ENCODE results near the gene VAV3. TPM values are rescaled to one million over a fixed set of nuclear protein-coding genes. Genes with fewer than 3 reads are reported as not detected.

Gene VAV3
- total RNA-seq, 3 donors from 2014 or later = 5.4 to 8.8 (median 5.8) TPM

DNA sequence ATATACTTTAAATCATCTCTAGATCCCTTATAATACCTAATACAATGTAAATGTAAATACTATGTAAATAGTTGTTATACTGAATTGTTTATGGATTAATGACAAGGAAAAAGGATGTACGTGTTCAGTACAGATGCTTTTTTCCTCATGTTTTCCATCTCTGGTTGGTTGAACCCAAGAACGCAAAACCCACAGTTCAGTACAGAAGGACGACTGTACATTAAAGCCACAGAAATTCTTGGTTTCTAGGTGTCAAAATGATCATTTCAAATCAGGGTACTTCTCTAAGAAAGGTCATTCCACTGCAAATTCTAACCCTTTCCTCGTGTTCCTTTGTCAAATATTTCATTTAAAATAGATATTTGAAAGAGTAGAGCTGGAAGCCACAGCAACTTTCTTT is 158.1 kb downstream of the VAV3 start:
- no peaks in the 10 kb centered on the region for H3K27me3 Mint-ChIP-seq (ENCODE audit: low read depth)
- H3K4me1 Mint-ChIP-seq (ENCODE audit: low read depth) = peaks cover 52% of the 10 kb centered on the region
- no peaks in the 10 kb centered on the region for H3K36me3 Mint-ChIP-seq (ENCODE audit: insufficient read depth)
- ATAC-seq (no peak), DNase-seq (no peak)
- no peak overlapping the region for H3K4me3 Mint-ChIP-seq
- H3K9me3 Mint-ChIP-seq = no peaks in the 10 kb centered on the region

DNA sequence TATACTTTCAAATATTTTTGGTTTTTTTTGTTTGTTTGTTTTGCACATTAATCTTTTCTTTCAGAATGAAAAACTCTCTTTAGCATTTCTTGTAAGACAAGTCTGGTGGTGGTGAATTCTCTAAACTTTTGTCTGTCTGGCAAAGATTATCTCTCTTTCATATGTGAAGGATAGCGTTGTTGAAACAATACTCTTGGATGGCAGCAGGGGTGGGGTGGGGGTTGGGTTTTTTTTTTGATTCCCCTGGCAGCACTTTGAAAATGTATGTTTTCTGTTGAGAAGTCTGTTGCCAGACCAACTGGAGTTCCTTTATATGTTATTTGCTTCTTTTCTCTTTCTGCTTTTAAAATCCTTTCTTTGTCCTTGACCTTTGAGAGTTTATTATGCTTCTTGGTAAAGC is 160.2 kb downstream of the VAV3 start:
- no peak for DNase-seq
- Mint-ChIP-seq H3K27me3 (ENCODE audit: low read depth) (no peaks in the 10 kb centered on the region), H3K4me1 (ENCODE audit: low read depth) (peaks cover 48% of the 10 kb centered on the region), H3K9me3 (peaks cover 7% of the 10 kb centered on the region), H3K36me3 (ENCODE audit: insufficient read depth) (no peaks in the 10 kb centered on the region), H3K4me3 (peak overlapping the region; percentile 2)
- ATAC-seq = no peak

DNA sequence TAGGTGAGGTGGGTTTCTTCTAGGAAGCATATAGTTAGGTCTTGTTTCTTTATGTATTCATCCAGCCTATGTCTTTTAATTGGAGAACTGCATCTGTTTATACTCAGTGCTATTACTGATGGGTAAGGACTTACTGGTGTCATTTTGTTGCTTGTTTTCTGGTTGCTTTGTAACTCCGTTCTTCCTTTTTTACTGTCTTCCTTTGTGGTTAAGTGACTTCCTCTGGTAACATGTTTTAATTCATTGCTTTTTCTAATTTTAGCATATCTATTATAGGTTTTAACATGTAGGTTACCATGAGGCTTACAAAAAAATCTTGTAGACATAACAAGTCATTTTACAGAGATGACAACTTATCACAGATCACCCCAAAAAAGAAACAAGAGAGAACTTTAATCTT is 160.8 kb downstream of the VAV3 start:
- no peak for DNase-seq
- peaks cover 48% of the 10 kb centered on the region for H3K4me1 Mint-ChIP-seq (ENCODE audit: low read depth)
- H3K9me3 Mint-ChIP-seq = peaks cover 7% of the 10 kb centered on the region
- no peaks in the 10 kb centered on the region for H3K27me3 Mint-ChIP-seq (ENCODE audit: low read depth)
- peak overlapping the region; percentile 22 for H3K4me3 Mint-ChIP-seq
- peak; percentile 35 to 40 for ATAC-seq
- H3K36me3 Mint-ChIP-seq (ENCODE audit: insufficient read depth) = no peaks in the 10 kb centered on the region

DNA sequence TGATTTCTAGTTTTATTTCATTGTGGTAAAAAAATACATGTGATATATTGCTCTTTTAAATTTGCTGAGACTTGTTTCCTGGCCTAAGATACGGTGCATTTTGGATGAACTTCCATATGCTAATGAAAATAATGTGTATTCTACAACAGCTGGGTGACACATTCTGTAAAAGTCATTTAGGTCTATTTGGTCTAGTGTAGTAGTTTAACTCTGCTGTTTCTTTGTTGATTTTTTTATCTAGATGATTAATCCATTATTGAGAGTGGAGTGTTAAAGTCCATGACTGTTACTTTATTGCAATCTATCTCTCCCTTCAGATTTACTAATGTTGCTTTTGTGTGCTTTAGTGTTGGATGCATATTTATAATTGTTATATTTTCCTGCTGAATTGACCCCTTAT is 161.4 kb downstream of the VAV3 start:
- no peaks in the 10 kb centered on the region for H3K36me3 Mint-ChIP-seq (ENCODE audit: insufficient read depth)
- H3K9me3 Mint-ChIP-seq = peaks cover 7% of the 10 kb centered on the region
- H3K27me3 Mint-ChIP-seq (ENCODE audit: low read depth) = no peaks in the 10 kb centered on the region
- DNase-seq (no peak), ATAC-seq (no peak)
- H3K4me1 Mint-ChIP-seq (ENCODE audit: low read depth) = peaks cover 46% of the 10 kb centered on the region
- H3K4me3 Mint-ChIP-seq = no peak overlapping the region

- Mint-ChIP-seq H3K4me3 (no peak overlapping the region), H3K9me3 (peaks cover 7% of the 10 kb centered on the region), H3K27me3 (ENCODE audit: low read depth) (no peaks in the 10 kb centered on the region), H3K36me3 (ENCODE audit: insufficient read depth) (no peaks in the 10 kb centered on the region), H3K4me1 (ENCODE audit: low read depth) (peaks cover 45% of the 10 kb centered on the region)
- ATAC-seq (no peak), DNase-seq (no peak)
Observed at GRCh38 chr1:107802654-107803053, 162.3 kb downstream of the VAV3 start.

DNA sequence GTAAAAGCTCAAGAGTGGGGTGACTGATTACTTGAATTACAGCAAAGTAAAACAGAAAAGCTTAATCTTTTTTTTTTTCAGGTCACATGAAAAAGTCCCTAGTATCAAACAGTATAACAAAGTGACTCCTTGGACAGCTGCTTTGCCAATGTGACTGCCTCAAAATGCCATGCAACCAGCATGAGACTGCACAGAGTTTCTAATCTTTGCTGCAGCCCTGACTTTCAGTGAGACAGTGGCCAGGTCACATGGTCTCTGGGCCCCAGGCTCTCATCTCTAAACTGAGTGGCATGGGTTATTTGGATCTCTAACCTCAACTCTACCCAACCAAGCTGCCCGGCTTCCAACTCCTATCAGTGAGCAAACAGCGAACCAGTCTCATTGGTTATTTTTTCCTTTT is 169.0 kb downstream of the VAV3 start:
- no peaks in the 10 kb centered on the region for H3K27me3 Mint-ChIP-seq (ENCODE audit: low read depth)
- no peaks in the 10 kb centered on the region for H3K36me3 Mint-ChIP-seq (ENCODE audit: insufficient read depth)
- ATAC-seq = peak; percentile 34 to 53
- peaks cover 39% of the 10 kb centered on the region for H3K4me1 Mint-ChIP-seq (ENCODE audit: low read depth)
- no peak for DNase-seq
- H3K9me3 Mint-ChIP-seq = peaks cover 4% of the 10 kb centered on the region
- peak overlapping the region; percentile 16 for H3K4me3 Mint-ChIP-seq

GRCh38 chr1:107795441-107795840 is 169.5 kb downstream of the VAV3 start:
- H3K4me3 Mint-ChIP-seq = no peak overlapping the region
- H3K27me3 Mint-ChIP-seq (ENCODE audit: low read depth) = no peaks in the 10 kb centered on the region
- ATAC-seq = peak; percentile 72 to 74
- no peaks in the 10 kb centered on the region for H3K36me3 Mint-ChIP-seq (ENCODE audit: insufficient read depth)
- DNase-seq = no peak
- H3K4me1 Mint-ChIP-seq (ENCODE audit: low read depth) = peaks cover 41% of the 10 kb centered on the region
- no peaks in the 10 kb centered on the region for H3K9me3 Mint-ChIP-seq

GRCh38 chr1:107794571-107794970 is 170.4 kb downstream of the VAV3 start:
- Mint-ChIP-seq H3K36me3 (ENCODE audit: insufficient read depth) (no peaks in the 10 kb centered on the region), H3K4me1 (ENCODE audit: low read depth) (peaks cover 44% of the 10 kb centered on the region), H3K9me3 (no peaks in the 10 kb centered on the region), H3K4me3 (no peak overlapping the region), H3K27me3 (ENCODE audit: low read depth) (no peaks in the 10 kb centered on the region)
- ATAC-seq (no peak), DNase-seq (no peak)

- DNase-seq = no peak
- no peaks in the 10 kb centered on the region for H3K36me3 Mint-ChIP-seq (ENCODE audit: insufficient read depth)
- H3K9me3 Mint-ChIP-seq = no peaks in the 10 kb centered on the region
- H3K4me3 Mint-ChIP-seq = no peak overlapping the region
- H3K4me1 Mint-ChIP-seq (ENCODE audit: low read depth) = peaks cover 46% of the 10 kb centered on the region
- no peaks in the 10 kb centered on the region for H3K27me3 Mint-ChIP-seq (ENCODE audit: low read depth)
- ATAC-seq = no peak
Observed at GRCh38 chr1:107793896-107794453, 171.0 kb downstream of the VAV3 start.

DNA sequence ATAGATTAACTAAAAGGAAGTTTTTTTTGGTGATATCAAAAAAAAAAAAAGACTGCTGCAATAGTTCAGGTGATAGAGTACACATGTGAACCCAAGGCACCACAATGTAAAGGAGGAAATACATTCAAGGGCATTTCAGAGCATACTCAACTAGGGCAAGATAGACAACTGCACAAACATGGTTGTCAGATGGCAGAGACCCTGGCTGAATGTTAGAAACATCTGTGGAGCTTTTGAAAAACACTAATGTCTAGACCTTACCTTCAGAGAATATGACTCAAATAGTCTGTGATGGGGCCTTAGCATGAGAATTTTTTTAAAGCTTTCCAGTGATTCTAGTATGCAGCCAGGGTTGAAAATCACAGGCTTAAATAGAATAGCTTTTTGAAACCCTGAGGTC is 173.6 kb downstream of the VAV3 start:
- ATAC-seq (peak in 1 of 2 donors; percentile 53), DNase-seq (no peak)
- Mint-ChIP-seq H3K36me3 (ENCODE audit: insufficient read depth) (no peaks in the 10 kb centered on the region), H3K27me3 (ENCODE audit: low read depth) (no peaks in the 10 kb centered on the region), H3K4me1 (ENCODE audit: low read depth) (peaks cover 71% of the 10 kb centered on the region), H3K9me3 (no peaks in the 10 kb centered on the region), H3K4me3 (no peak overlapping the region)

DNA sequence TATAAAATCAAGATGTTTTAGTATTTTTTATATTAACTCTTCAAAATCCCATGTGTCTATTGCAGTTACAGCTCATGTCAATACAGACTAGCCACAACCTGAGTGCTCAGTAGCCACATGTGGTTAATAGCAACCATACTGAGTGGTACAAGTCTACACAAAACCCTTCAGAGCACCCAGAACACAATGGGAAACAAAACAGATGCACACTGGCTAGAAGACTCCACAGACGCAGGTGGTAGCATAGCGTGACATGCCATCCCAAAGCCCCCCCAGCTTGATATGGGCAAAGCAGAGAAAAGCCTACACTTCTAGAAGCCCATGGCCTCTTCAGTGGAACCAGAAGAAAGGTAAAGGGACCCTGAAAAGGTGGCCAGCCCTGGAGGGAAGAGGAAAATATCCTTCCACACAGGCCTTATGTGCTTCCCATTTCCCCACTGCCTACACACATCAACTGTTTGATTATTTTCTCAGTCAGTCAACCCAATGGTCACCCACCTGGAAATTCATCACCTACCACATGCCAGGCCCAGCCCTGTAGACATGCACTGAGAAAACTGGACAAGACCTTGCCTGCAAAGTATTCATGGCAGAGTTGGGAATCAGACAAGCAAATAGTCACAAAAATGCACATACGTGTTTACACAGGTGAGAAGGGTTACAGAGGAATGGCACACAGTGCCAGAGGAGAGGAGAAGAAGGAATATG is 175.0 kb downstream of the VAV3 start:
- Mint-ChIP-seq H3K4me1 (ENCODE audit: low read depth) (peaks cover 72% of the 10 kb centered on the region), H3K36me3 (ENCODE audit: insufficient read depth) (no peaks in the 10 kb centered on the region), H3K27me3 (ENCODE audit: low read depth) (no peaks in the 10 kb centered on the region), H3K9me3 (no peaks in the 10 kb centered on the region), H3K4me3 (no peak overlapping the region)
- ATAC-seq (no peak), DNase-seq (no peak)

DNA sequence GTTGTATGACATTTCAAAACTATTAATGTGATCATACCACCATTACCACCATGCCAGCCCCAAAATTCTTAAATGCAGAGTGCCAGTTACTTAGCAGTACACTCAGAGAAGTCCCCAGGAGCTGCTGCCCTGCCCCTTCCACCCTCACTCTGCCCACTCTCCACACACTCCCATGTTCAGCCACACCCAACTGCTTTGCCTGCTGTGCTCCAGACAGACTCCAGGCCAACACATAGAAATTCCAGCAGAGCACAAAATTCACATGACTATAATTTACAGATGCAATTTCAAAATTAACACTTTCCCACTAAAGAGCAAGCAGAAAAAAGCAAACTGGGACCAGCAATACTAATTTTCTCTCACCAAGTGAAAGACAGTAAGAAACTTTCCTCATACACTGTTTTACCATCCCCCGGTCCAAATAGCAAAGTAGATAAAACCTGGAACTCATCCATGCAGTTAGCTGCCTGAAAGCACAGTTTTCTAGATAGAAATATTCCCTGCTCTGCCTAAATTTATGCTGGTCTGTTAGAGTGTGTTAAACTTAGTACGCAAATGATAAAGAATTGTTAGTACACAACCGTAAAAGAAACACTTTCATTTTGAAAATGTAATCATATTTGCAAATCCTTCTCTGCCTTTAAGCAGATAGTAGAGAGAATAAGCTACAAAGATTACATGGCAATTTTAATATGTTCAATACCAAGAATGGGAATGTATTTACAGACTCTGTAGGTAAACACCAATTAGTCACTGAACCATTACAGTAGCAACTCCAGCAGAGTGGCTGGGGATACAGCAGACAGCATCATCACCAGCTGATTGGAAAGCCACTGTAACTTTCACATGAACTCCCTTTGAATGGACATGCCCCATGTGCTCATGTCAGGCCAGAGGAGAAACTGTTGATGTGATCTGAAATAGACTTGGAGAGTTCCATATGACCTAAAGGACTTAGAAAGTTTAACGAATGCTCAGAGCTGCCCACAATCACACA is 176.5 kb downstream of the VAV3 start:
- Mint-ChIP-seq H3K9me3 (no peaks in the 10 kb centered on the region), H3K27me3 (ENCODE audit: low read depth) (no peaks in the 10 kb centered on the region), H3K36me3 (ENCODE audit: insufficient read depth) (no peaks in the 10 kb centered on the region), H3K4me1 (ENCODE audit: low read depth) (peaks cover 67% of the 10 kb centered on the region), H3K4me3 (peak overlapping the region; percentile 22)
- no peak for DNase-seq
- no peak for ATAC-seq

GRCh38 chr1:107787299-107787698 is 177.7 kb downstream of the VAV3 start:
- Mint-ChIP-seq H3K4me1 (ENCODE audit: low read depth) (peaks cover 65% of the 10 kb centered on the region), H3K36me3 (ENCODE audit: insufficient read depth) (no peaks in the 10 kb centered on the region), H3K27me3 (ENCODE audit: low read depth) (no peaks in the 10 kb centered on the region), H3K4me3 (no peak overlapping the region), H3K9me3 (no peaks in the 10 kb centered on the region)
- DNase-seq (no peak), ATAC-seq (no peak)

DNA sequence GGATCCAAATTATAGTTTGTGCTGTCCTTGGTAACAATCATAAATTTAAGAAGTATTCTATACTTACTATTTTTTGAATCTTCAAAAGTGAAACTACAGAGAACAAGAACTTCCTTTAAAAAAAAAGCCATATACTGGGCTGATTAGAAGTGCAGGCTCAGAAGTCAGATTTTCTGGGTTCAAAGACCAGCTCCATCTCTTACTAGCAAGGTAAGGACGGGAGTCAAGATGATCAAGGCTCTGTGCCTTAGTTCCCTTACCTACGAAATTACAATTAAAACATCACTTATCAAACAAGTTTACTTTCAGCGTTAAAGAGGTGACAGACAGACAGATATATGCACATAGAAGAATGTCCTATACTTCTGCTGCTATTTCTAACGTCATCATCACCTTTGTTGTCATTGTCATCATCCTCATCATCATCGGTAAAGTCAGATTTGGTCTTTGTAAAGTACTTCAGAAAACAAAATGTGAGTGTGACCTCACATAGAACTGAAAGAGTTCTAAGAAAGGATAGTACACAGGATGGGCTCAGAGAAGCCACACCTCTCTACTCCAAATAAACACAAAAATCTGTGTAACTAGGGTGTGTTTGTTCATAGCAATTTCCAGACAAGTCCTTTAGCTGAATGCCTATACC is 178.7 kb downstream of the VAV3 start:
- no peak for DNase-seq
- peak overlapping the region; percentile 63 for H3K4me3 Mint-ChIP-seq
- peaks cover 64% of the 10 kb centered on the region for H3K4me1 Mint-ChIP-seq (ENCODE audit: low read depth)
- H3K27me3 Mint-ChIP-seq (ENCODE audit: low read depth) = no peaks in the 10 kb centered on the region
- no peaks in the 10 kb centered on the region for H3K9me3 Mint-ChIP-seq
- ATAC-seq = peak; percentile 30 to 56
- no peaks in the 10 kb centered on the region for H3K36me3 Mint-ChIP-seq (ENCODE audit: insufficient read depth)
